DMS153 (cell line): ENCODE data around the gene AUTS2.

ENCODE experiments used
- DNase-seq: peaks from one replicate; lab custom pipeline; 2025; lab: John Stamatoyannopoulos, UW

AUTS2 gene

GRCh38 chr7:70696201-70696754, 1098.0 kb downstream of the AUTS2 start:
- peak; percentile 13 for DNase-seq

GRCh38 chr7:70698219-70698832, 1100.1 kb downstream of the AUTS2 start:
- peak; percentile 56 for DNase-seq

- no peak for DNase-seq
Observed at GRCh38 chr7:70699271-70699670, 1101.0 kb downstream of the AUTS2 start.

GRCh38 chr7:70700055-70700940, 1102.0 kb downstream of the AUTS2 start:
- DNase-seq: peak; percentile 62

- no peak for DNase-seq
Observed at GRCh38 chr7:70700941-70701425, 1102.7 kb downstream of the AUTS2 start.

- no peak for DNase-seq
Observed at GRCh38 chr7:70701477-70701876, 1103.2 kb downstream of the AUTS2 start.

GRCh38 chr7:70701991-70702390, 1103.7 kb downstream of the AUTS2 start:
- DNase-seq: no peak

GRCh38 chr7:70703785-70704184, 1105.5 kb downstream of the AUTS2 start:
- DNase-seq: no peak

- DNase-seq: no peak
Observed at GRCh38 chr7:70704831-70705346, 1106.6 kb downstream of the AUTS2 start.

- no peak for DNase-seq
Observed at GRCh38 chr7:70706204-70706603, 1107.9 kb downstream of the AUTS2 start.

- DNase-seq: no peak
Observed at GRCh38 chr7:70706698-70707097, 1108.4 kb downstream of the AUTS2 start.

GRCh38 chr7:70707823-70708243, 1109.6 kb downstream of the AUTS2 start:
- no peak for DNase-seq

GRCh38 chr7:70710011-70710480, 1111.8 kb downstream of the AUTS2 start:
- DNase-seq: peak; percentile 15

- no peak for DNase-seq
Observed at GRCh38 chr7:70710651-70711050, 1112.4 kb downstream of the AUTS2 start.

- peak; percentile 48 for DNase-seq
Observed at GRCh38 chr7:70711452-70711851, 1113.2 kb downstream of the AUTS2 start.

- peak; percentile 12 for DNase-seq
Observed at GRCh38 chr7:70712942-70713341, 1114.7 kb downstream of the AUTS2 start.

- no peak for DNase-seq
Observed at GRCh38 chr7:70714506-70715038, 1116.3 kb downstream of the AUTS2 start.

- no peak for DNase-seq
Observed at GRCh38 chr7:70717553-70718329, 1119.5 kb downstream of the AUTS2 start.

GRCh38 chr7:70719125-70719524, 1120.8 kb downstream of the AUTS2 start:
- DNase-seq: peak; percentile 78

GRCh38 chr7:70720191-70720873, 1122.1 kb downstream of the AUTS2 start:
- no peak for DNase-seq

GRCh38 chr7:70721500-70721899, 1123.2 kb downstream of the AUTS2 start:
- DNase-seq: no peak
